GM18858 (cell line): ENCODE measurements around the gene SLC16A6.
"Not testable (repeated sequence)": the region's sequence is repeated elsewhere in the genome, so short reads cannot be mapped to it uniquely, and the experiment has no call there.

Source experiments
- ATAC-seq: cut with Tn5 transposase; IDR thresholded peaks from one replicate; pipeline ENCODE4 v1.9.1; 2021; ENCODE audit not compliant: unreplicated experiment

SLC16A6 gene

DNA sequence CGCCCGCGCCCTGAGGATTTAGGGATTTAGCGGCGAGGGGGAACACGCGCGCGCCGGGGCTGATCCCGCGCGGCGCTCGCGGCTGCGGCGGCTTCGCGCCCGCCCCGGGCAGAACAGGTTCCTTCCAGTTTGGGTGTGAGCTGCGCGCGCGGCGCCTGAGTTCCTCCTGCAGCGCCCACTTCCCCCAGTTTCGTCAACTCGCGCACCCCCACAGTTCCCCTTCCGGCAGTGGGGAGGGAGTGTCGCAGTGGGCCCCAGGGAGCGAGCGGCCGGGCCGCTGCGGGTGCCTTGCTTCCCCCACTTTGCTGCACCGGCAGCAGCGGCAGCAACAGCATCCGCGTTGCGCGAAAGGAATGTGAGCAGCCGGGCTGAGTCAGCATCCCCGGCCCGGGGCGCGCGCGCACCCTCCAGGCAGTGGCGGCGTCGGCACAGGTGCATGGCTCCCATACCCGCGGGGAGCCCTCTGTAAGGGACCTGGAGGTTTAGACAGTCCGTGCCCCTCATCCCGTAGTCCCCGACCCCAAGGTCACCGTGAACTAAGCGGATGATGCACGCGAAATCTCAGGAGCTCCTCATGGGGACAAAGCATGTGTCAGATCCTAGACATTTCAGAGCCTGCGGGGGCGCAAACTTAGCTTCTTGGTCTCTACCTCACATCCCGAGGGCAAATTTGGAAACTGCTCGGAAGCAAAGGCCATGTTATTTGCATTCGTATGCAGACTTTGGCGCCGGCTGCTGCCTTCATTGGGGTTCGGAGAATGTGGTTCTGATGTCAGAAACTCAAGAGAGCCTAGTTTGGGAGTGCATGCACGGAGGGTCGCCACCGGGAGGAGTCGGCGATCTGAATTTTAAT, 1.1 kb upstream of the SLC16A6 start:
- ATAC-seq, result peak; percentile 37

DNA sequence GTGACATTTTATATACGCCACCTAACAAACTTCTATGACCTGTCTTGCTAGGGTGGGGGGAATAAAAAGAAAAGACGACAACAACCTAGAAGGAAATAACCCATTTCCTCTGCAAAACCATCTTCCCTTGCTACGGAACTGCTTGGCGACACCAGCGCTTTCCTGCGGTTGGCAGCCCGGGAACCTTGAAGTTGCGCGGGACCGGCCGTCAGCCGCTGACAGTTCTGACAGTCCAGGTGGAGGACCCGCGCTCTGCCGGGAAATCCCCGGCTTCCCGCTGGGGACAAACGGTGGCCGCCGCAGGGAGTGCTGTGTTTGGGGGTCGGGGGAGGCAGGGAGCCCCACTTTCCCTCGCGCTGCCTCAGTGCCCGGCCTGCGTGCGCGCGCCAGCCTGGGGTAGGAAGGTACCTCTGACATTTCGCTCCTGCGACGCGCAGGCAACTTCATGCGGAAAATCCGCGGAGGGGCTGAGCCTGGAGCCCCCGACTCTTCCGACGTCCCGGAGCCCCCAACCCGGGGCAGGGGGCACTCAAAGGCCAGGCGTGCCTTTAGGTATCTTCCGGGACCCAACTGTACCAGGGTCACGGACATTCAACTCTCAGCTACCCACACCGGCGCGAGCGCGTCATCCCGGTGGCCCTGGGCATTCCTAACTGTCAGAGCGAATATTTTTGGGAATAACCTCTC, 516 bp downstream of the SLC16A6 start:
- no peak for ATAC-seq

DNA sequence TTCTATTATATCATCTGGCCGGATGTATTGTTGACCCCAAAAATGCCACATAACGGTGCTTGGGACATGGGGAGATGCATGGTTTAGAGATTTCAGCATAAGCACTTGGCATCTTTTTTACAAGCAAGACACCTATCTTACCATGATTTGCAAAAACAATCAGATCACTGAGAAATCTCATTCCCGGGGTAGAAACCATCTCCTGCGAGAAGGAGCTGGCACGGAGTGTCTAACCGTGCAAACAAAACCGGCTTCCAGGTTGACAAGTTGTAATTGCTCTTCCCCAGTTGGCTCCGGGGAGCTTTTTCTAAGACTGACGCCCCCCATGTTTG, 1.0 kb downstream of the SLC16A6 start:
- ATAC-seq, result no peak

DNA sequence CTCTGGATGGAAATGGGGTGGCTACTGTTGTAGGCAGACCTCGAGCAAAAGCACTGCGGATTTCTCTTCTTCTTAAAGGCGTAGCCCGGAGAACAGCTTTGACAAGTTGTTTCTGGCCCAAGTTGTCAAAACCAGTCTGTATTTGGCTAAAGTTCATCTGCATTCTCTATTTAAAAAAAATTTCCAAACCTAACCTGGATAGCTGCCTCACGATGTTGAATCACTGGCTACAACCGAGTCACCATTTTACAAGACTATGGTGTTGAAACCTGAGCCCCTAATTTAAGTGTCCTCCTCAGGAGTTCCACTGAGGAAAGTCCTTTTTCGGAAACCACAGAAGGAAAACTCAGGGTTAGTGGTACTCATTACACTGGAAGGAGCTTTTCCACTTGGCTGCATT, 1.5 kb downstream of the SLC16A6 start:
- ATAC-seq, result no peak

DNA sequence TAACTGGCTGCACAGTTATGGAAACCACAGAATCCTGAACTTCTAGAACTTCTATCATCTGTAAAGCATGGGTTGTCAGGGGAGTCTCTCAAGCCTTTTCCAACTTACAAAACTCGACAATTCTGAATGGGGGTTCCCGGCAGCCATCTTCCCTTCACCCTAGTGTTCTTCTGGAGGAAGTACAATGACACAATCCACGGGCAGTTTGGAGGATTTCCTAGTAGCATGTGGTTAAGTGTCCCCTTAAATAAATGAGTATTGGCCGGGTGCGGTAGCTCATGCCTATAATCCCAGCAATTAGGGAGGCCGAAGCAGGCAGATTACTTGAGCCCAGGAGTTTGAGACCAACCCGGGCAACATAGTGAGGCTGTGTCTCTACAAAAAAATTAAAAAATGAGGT, 2.1 kb downstream of the SLC16A6 start:
- ATAC-seq, result no peak

DNA sequence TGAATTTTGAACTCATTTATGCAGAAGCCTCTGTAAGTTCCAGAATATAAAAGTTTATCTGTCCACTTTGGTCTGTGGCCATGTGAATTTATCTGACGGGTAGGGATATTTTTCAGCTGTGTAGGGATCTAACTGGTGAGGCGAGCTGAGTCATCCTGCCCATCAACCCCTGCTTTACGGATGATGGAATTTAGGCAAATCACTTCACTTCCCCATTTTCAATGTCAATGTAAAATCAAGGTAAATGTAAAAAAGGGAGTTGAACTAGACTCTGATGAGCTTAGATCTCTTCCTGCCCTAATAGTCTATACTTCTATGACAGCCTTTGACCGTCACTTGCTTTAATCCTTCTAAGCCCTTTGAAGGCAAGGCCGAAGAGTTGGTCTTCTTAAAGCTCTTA, 2.6 kb downstream of the SLC16A6 start:
- no peak for ATAC-seq

DNA sequence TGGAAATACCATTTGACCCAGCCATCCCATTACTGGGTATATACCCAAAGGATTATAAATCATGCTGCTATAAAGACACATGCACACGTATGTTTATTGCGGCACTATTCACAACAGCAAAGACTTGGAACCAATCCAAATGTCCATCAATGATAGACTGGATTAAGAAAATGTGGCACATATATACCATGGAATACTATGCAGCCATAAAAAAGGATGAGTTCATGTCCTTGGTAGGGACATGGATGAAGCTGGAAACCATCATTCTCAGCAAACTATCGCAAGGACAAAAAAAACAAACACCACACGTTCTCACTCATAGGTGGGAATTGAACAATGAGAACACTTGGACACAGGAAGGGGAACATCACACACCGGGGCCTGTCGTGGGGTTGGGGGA, 9.0 kb downstream of the SLC16A6 start:
- ATAC-seq, result not testable (repeated sequence)

DNA sequence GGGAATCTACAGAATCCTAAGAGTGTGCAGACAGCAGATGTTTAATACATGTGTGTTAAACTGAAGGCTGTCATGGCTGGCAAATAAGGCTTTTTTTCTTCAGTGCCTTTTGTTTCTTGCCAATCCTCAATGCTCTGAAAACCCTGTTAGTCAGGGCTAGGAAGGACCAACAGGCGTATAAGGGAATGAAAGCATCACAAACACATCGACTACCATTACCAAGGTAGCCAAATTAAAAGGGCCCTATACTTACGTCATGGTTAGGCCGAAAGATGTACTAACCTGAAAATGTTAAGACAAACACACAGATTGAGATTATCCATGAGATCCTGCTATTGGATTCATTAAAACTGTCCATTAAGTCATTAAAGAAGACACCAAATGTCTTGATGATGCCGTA, 13.1 kb downstream of the SLC16A6 start:
- ATAC-seq, result no peak

DNA sequence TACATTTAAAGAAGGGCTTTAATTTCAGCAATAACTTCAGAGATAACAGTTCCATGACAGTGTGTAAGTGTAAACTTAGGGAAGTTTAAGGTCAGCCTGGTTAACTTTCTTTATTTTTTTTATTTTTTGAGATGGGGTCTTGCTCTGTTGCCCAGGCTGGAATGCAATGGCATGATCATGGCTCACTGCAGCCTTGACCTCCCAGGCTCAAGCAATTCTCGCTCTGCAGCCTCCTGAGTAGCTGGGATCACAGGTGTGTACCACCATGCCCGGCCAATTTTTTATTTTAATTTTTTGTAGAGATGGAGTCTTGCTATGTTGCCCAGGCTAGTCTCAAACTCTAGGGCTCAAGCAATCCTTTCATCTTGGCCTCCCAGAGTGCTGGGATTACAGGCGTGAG, 14.6 kb downstream of the SLC16A6 start:
- not testable (repeated sequence) for ATAC-seq

DNA sequence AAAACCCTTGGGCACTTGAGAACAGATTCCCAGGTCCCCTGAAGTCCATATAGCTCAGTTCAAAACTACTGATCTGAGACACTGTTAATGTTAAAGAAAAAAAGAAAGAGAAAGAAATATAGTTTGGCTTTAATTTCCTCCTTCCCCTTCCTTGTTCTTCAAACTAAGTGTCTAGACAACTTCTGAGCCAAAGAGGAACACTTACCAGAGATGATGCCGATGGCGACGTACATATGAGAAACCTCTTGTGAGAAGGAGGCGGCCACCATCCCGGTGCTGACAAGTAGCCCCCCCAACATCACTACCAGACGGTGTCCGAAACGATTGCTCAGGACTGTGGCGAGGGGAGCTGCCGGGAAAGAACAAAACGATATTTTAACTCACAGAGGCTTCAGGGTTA, 17.2 kb downstream of the SLC16A6 start:
- ATAC-seq, result no peak

DNA sequence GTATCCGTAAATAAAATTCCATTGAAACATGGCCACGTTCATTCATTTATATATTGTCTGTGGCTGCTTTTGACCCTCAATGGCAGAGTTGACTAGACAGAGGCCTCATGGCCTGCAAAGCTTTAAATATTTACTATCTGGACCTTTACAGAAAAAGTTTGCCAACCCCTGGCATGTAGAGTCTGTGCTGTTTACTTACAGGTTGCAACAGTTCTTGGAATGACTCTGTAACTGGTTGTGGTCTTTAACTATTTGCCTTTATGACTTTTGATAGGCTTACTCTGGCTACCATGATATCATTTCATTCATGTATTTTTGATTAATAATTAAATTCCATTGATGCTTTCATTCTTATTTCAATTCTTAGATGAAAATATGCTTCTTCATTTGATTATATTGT, 25.1 kb downstream of the SLC16A6 start:
- ATAC-seq, result not testable (repeated sequence)

DNA sequence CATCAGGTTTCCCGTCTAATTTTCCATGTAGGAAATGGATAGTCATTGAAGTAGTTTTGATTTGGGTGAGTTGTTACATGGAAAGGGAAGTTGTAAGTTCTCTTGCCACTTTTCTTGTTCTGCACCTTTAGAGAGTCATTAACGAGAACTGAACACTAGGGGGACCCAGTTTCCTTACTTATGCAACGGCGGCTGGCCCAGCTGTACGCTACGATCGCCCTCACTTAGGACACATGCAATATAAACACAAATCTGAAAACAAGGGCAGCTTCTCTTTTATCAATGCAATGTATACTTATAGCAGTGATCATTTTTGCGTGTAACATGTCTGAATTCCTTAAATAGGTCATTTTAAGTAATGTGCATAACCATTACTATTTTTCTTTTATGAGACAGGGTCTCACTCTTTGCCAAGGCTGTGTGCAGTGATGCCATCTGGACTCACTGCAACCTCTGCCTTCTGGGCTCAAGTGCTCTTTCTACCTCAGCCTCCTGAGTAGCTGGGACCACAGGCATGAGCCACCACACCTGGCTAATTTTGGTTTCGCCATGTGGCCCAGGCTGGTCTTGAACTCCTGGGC, 27.7 kb downstream of the SLC16A6 start:
- ATAC-seq, result not testable (repeated sequence)

DNA sequence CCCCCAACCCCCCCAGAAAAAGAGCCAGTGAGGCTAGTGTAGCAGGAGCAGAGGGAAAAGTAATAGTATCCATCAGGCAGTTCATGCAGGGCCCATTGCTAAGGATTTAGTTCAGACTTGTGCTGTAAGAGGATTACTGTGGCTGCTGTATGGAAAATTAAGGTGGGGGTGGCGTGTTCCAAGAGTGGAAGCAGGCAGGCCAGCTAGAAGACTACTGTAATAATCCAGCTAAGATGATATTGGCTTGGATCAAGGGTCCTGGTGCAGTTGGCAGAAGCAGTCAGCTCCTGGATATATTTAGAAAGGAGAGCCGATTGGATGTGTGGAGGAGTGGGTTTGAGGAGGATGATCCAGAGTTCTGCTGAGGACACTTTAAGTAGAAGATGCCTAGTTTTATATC, 28.5 kb downstream of the SLC16A6 start:
- ATAC-seq, result not testable (repeated sequence)

DNA sequence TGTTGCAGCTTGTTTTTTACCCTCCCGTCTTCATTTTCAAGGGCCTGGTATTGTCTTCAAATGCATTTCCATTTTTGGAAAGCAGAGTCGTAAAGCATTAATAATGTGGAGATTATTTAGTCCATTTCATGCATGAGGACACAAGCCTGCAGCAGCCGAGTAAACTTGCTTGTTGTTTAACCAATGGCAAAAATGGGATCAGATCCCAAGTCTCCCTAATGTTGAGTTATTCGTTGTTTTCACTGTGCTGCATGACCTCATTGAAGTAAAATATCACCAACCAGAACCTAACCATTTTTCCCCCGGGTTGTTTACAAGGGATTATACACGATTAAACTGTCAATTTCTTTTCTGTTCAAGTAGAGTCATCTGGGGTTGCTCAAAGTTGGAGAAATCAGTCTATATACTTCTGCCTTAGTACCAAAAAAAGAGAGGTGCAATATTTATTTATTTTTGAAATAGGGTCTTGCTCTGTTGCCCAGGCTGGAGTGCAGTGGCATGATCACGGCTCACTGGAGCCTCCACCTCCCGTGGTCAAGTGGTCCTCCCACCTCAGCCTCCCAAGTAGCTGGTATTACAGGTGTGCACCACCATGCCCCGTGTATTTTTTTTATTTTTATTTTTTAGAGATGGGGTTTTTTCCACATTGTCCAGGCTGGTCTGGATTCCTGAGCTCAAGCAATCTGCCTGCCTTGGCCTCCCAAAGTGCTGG, 30.7 kb downstream of the SLC16A6 start:
- ATAC-seq, result no peak

DNA sequence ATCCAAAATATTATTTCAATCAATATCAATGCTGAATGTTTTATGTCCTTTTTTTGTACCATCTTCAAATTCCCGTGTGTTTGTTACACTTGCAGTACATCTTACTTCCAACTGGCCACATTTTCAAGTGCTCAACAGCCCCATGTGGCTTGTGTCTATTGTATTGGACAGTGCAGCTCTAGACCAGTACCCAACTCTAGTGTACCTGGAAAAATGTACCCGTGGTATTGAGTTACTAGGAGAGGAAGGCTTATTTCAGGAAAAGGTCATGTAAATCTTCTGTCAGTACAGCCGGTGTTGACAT, 31.3 kb downstream of the SLC16A6 start:
- ATAC-seq, result not testable (repeated sequence)

DNA sequence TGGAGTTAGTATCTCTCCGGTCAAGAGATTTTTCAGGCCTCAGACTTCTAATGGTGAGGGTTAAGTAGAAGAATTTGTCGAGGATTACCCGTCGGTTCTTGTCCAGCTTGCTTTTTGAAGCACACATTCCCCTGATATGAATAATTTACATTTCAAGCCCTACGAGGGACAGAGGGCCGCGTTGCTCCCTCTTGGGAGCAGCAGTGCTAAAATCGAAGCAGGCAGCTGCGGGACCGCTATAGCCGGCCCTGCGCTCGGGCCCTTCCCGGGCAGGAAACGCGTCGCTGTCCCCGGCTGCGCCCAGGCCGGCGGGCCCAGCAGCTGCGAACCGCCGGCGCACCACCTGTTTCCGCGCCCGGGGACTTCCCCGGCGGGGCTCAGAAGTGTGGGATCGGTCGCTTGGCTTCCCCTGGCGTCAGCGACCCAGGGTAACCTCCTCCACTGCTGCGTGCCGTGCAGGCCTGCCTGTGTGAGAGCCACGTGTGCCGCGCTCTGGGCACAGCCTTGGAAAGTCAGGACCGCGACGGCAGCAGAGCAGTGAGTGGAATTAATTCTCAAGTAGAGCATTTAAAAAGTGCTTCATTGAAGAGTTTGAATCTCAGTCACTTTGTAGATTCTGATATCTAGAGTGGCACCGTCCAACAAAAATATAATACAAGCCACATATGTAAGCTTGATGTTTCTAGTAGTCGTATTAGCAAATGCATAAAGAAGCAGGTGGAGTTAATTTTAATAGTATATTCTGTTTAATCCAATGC, 31.9 kb downstream of the SLC16A6 start:
- ATAC-seq, result peak; percentile 68

DNA sequence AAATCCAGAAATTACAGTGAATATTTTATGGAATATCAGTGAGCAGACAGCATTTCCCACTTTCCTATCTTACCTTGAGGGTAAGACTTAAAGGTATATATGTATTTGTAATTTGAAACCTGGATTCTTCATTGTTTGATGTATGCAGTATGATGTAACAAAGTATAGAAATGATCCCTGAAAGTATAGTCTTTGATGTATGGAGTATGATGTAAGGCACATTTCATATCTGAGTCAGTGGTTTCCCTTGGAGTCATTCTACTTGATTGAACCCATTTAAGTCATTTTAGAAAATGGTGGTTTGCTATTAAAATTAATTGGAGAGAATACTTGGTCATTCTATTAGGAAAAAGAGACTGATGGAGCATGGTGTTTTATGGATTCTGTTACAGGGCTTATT, 33.0 kb downstream of the SLC16A6 start:
- ATAC-seq, result no peak

DNA sequence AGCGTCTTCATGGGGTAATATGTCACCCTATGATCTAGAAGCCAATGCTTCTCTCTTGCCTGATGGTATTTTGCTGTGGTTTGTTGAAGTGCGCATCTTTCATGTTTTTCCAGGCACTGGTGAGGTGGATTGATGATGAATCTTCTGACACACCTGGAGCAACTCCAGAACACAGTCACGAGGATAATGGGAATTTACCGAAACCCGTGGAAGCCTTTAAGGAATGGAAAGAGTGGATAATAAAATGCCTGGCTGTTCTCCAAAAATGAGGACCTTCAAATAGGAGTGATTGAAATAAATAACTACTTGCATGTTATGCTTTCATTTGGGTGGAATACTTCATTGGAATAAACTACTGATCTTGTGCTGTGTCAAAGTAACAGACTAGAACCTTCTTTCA, 34.2 kb downstream of the SLC16A6 start:
- ATAC-seq, result not testable (repeated sequence)

DNA sequence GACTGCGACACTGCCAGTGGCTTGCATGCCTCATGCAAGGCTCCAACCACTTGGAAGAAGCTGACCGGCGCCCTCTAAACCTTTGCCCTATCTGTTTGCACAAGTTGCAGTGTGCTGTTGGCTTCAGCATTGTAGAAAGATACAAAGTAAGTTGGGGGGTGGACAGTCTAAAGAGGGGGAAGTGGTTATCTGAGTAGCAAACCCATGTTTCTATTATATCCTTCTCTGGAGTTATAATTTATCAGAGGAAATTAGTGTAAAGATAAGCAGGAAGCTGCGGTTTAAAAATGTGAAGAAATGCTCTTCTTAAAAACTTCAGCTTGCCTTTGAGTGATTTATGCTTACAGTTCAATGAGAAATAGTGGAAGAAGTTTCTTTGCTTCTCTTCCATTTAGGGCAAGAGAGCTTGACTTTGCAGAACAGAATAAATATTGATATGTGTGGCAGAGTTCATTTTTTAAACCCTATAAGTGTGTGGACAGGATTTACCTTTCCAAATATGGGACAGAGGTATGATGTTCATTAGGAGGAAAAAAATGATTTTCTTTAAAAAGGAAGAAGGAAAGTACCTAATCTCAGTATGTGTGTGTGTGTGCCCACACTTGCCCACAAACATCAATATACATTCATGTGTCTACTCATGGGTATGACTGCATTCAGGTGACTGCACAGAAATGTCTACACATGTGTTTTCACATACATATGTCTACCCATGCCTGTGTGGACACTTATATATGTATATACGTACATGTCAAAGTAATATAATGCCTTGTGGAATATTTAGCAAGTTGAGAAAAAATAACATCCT, 35.0 kb downstream of the SLC16A6 start:
- ATAC-seq, result no peak

DNA sequence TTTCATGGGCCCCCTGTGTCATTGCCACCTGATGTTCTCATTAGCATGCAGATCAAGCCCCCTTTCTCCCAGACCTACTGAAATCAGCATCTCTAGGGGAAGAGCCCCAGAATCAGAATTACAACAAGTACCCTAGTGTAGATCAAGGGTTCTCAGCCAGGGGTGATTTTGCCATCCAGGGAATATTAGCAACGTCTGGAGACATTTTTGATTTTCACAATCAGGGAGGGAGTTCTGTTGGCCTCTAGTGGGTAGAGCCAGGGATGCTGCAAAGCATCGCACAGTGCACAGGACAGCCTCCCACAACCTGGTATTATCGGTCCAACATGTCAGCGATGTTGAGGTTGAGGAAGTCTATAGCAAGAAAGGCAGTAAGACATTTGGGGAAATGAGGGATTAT, 35.8 kb downstream of the SLC16A6 start:
- ATAC-seq, result no peak
